GM18507 (cell line): Measurements from ENCODE around the gene CATSPERD.
"Not testable (repeated sequence)": the region's sequence is repeated elsewhere in the genome, so short reads cannot be mapped to it uniquely, and the experiment has no call there.

Experiments
- DNase-seq: peaks from one replicate; pipeline ENCODE4 v3.0.0; 2011; ENCODE audit warnings: low read depth; ENCODE audit not compliant: insufficient read length; ENCODE audit errors: extremely low spot score
- FAIRE-seq: peaks from 2 replicates; lab custom pipeline; 2011; peaks lifted over from hg19 to GRCh38; lab: Jason Lieb, UNC

Gene CATSPERD

DNA sequence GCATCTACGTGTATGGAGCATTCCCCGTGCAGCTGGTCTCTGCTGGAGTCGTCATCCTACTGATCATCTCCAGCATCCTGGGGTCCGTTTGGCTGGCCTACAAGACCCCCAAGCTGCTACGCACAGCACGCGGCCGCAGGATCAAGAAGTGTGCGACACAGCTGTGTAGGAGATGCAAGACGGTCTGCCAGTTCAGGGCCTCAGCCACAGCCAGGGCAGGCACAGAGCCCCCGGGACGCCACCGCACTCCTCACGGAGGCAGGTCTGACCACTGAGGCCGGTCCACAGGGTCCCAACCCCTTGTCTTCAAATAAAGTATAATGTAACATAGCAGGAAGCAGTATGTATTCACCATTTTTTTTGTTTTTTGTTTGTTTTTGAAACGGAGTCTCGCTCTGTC, 58.0 kb downstream of the CATSPERD start:
- DNase-seq (no peak), FAIRE-seq (no peak)

GRCh38 chr19:5780916-5781315, 60.5 kb downstream of the CATSPERD start:
- not testable (repeated sequence) for DNase-seq, FAIRE-seq

GRCh38 chr19:5782322-5782721, 61.9 kb downstream of the CATSPERD start:
- DNase-seq = no peak
- no peak for FAIRE-seq

- no peak for FAIRE-seq
- DNase-seq = no peak
These were observed 62.8 kb downstream of the CATSPERD start for GRCh38 chr19:5782945-5783919.

GRCh38 chr19:5784581-5785147, 64.2 kb downstream of the CATSPERD start, which contains the start of gene PRR22:
TSS of gene PRR22 (minus strand) at chr19:5784746. CDS start at chr19:5784660, 86 bp downstream.
- DNase-seq (no peak), FAIRE-seq (no peak)

DNA sequence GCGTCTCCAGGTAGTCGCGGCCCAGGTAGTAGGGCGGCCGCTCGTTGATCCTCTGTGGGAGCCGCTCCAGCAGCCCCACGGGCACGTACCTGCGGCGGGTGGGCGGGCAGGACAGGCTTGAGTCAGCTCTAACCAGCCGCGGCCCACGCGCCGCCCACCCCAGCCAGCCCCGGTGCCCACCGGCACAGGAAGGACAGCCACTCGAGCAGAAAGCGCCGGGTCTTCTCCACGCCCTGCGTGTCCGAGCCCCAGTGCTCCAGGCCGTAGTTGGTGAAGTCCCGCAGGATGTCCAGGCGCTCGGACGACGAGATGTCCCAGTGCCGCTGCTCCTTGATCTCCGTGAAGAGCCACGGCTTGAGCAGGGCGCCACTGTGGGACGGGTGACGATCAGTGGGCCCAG, 65.0 kb downstream of the CATSPERD start:
- FAIRE-seq = no peak
- no peak for DNase-seq

GRCh38 chr19:5786593-5787408, 66.4 kb downstream of the CATSPERD start:
- no peak for FAIRE-seq

DNA sequence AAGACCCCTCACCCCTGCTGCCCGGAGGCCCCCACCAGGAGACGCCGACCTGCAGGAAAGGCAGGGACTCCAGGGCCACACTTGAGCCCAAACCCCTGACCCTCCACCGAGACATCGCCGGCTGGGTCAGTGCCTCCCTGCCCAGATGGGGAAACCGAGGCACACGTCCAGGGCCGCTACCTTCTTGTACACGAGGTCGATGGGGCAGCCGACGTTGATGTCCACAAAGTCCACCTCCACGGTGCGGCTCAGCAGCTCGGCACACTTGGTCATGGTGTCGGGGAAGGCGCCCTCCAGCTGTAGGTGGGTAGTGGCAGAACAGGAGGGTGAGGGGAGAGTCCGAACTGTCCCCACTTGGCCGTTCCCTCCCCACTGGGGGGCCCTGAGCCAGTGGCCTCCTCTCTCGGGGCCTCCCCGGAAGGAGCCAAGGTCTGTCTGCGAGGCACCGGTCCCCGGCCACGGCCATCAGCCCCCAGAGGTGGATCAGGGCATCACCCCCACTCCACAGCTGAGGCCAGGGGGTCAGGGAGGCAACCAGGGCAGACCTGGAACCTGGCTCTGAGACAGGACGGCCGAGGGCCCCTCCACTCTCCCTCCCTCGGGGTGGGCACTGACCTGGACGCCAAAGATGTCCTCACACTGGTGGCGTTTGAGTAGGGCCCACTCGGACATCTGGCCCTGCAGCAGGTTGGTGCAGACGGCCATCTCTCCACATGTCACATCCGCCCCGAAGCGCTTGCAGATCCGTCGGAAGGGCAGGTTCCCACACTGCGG, 67.2 kb downstream of the CATSPERD start:
- DNase-seq (no peak), FAIRE-seq (no peak)

More at GRCh38 chr19:5786593-5787408, 66.4 kb downstream of the CATSPERD start:
- DNase-seq = no peak

- FAIRE-seq = no peak
- DNase-seq = no peak
These were observed 68.0 kb downstream of the CATSPERD start for GRCh38 chr19:5788422-5788821.

GRCh38 chr19:5789351-5789761, 68.9 kb downstream of the CATSPERD start:
- FAIRE-seq (no peak), DNase-seq (no peak)

- DNase-seq (no peak), FAIRE-seq (no peak)
These were observed 69.6 kb downstream of the CATSPERD start for GRCh38 chr19:5789886-5790558.

DNA sequence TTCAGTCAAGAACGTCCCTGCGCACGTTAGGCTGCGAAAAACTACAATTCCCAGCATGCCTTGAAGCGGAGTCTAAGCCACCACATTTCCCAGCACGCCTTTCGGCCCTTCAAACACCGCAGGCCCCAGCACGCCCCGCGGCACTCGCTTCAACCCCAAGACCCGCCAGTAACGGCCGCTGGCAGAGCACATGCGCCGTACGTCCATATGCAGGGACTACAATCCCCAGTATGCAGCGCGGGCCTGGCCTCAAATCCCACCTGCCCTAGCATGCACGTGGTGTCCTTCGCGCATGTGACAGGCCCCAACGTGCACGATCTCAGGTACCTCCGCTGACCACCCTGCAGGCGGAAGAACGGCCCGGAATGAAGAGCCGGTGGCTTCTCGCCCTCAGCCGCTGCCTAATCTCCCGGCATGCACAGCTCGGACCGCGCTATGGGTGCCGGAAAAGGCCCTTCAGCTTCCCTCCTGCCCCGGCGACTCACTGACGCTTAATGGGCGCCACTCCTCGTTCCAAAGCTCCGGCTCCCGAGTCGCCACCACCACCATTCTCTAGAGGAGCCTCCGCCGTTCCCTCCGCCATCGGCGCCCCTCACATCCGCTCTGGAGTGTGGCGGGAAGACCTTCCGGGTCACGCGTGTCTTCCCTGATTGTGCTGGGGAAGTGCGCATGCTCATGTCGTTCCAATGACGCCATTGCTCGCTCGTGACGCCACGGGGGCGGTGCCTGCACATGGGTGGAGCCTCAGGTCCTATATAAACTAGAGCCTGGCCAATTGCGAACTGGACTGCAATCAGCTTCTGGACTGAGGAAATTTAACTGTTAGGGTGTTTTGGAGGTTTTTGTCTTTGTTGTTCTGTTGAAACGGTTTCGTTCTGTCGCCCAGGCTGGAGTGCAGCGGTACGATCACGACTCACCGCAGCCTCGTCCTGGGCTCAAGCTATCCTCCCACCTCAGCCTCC, 70.4 kb downstream of the CATSPERD start, which contains the start of gene DUS3L:
Gene DUS3L, minus strand, starts transcription at position 605 of the 962 bp plus-strand sequence. Its CDS starts 22 bp downstream, at position 583.
- DNase-seq = peak; percentile 99
- FAIRE-seq = peak; percentile 100

DNA sequence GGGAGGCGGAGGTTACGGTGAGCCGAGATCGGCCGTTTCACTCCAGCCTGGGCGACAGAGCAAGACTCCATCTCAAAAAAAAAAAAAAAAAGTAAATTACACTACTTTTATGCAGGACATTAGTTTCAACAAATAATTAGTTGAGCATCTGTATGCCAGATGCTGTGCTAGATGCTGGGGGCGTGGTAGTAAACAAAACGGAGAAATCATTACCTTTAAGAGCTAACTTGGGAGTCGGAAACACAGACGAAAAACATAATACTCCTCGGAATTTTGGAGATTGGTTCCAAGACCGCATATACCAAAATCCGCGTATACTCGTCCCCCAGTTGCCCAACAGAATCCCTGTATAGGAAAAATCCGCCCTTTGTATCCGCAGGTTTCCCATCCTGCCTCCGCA, 71.8 kb downstream of the CATSPERD start:
- FAIRE-seq (no peak), DNase-seq (no peak)

- FAIRE-seq (no peak), DNase-seq (no peak)
These were observed 72.8 kb downstream of the CATSPERD start for GRCh38 chr19:5793188-5793587.

DNA sequence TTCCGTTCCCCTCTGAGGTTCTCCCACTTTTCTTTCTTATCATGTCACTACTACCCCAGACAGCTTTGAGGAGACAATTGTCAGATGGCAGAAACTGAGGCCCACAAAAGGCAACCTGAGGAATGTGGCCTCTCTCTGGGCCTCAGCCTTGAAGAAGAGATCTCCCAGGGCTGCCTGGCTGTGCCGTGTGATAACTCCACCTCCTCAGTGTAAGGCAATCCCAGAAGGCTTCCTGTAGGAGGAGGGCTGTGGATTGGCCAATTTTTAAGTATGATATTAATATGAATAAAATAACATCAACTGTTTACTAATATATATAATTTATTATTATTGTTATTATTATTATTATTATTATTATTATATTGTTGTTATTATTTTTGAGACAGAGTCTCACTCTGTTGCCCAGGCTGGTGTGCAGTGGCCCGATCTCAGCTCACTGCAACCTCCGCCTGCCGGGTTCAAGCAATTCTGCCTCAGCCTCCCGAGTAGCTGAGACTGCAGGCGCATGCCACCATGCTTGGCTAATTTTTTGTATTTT, 75.0 kb downstream of the CATSPERD start:
- DNase-seq (no peak), FAIRE-seq (no peak)

DNA sequence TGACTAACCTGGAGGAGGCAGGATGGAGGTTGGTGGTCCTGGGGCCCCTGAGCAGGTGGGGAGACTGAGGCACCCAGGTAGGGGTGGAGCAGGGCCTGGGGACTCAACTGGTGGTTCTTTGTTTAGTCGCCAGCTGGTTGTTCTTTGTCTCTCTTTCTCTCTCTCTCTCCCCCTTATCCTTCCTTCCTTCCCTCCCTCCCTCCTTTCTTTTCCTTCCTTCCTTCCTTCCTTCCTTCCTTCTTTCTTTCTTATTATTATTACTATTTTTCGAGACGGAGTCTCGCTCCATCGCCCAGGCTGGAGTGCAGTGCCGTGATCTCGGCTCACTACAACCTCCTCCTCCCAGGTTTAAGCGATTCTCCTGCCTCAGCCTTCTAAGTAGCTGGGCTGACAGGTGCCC, 77.8 kb downstream of the CATSPERD start:
- DNase-seq (no peak), FAIRE-seq (no peak)
